ENCODE results near the gene SHH. TPM values are rescaled to one million over a fixed set of nuclear protein-coding genes. Genes with fewer than 3 reads are reported as not detected.

The SHH gene
- polyA plus RNA-seq, 3 donors: not detected

DNA sequence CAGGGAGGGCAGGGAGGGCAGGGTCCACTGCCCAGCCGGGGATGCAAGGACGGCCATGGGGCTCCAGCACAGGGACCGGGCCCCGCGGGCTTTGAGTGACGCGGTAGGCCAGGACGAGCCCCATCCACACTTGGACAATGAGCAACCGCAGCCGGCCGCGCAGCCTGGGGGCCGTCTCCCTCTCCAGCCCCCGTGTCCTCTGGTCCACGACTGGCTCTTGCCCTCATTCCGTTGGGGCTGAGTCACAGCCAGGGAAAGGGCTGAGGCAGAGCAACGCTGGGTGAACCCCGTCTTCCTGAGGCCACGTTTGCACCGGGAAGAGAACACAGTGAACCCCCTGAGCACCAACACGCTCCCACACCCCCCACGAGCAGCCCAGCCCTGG is 23.7 kb downstream of the SHH start:
- Histone ChIP-seq H3K27me3 (ENCODE audit: control insufficient read depth in 2 of 2, insufficient read depth in 2 of 2, low read length in 2 of 2) (peaks cover 0 to 22% of the 10 kb centered on the region in 2 donors), H2AFZ (ENCODE audit: insufficient read depth, low read depth, low read length, poor library complexity, severe bottlenecking) (no peak overlapping the region), H3K79me2 (ENCODE audit: insufficient read depth, low read length) (no peaks in the 10 kb centered on the region), H3K36me3 (replicated peaks in 1 of 2; ENCODE audit: control insufficient read depth in 1 of 2, insufficient read depth in 2 of 2, low read length in 2 of 2) (peaks cover 0 to 8% of the 10 kb centered on the region in 2 donors), H3K27ac (ENCODE audit: low read depth in 1 of 2, low read length in 2 of 2) (no peak overlapping the region), H3K9ac (ENCODE audit: insufficient read depth, low read length, poor library complexity, severe bottlenecking) (no peak overlapping the region), H3K4me3 (replicated peaks in 1 of 3; ENCODE audit: low read depth in 2 of 3, low read length in 3 of 3) (no peak overlapping the region), H4K20me1 (ENCODE audit: insufficient read depth, low read length) (peaks cover 6% of the 10 kb centered on the region), H3K9me3 (replicated peaks in 1 of 2; ENCODE audit: control insufficient read depth in 1 of 2, insufficient read depth in 1 of 2, low read length in 2 of 2) (no peaks in the 10 kb centered on the region), H3K4me1 (ENCODE audit: control insufficient read depth in 1 of 2, insufficient read depth in 2 of 2, low read length in 2 of 2) (peaks cover 7 to 11% of the 10 kb centered on the region in 2 donors), H3K4me2 (replicated peaks; ENCODE audit: extremely low read depth, low read length, poor library complexity, severe bottlenecking) (no peak overlapping the region)
- intact Hi-C loops (cut with micrococcal nuclease): no loop called here
- no peak for DNase-seq
- Mint-ChIP-seq H3K4me1 (peaks cover 13% of the 10 kb centered on the region), H3K27me3 (ENCODE audit: low read depth in 3 of 3) (peaks cover 19 to 51% (median 31%) of the 10 kb centered on the region in 3 donors), H3K4me3 (no peak overlapping the region), H3K36me3 (peaks cover 16 to 21% of the 10 kb centered on the region in 2 donors), H3K9me3 (peaks cover 0 to 5% (median 0%) of the 10 kb centered on the region in 7 donors), H3K27ac (no peak overlapping the region)
- TF ChIP-seq CTCF (IDR thresholded peaks at IDR 0.05): no peak
- 96% methylated on average over 22 of the region's 22 CpGs for WGBS (ENCODE audit: insufficient coverage)

GRCh38 chr7:155787171-155787851 is 25.0 kb downstream of the SHH start:
- peaks cover 4 to 21% of the 10 kb centered on the region in 2 donors for H3K36me3 ChIP-seq (replicated peaks in 1 of 2; ENCODE audit: control insufficient read depth in 1 of 2, insufficient read depth in 2 of 2, low read length in 2 of 2)
- H3K79me2 ChIP-seq (ENCODE audit: insufficient read depth, low read length): no peaks in the 10 kb centered on the region
- H3K27me3 ChIP-seq (ENCODE audit: control insufficient read depth in 2 of 2, insufficient read depth in 2 of 2, low read length in 2 of 2): peaks cover 0 to 22% of the 10 kb centered on the region in 2 donors
- peak overlapping the region; percentile 75 for H3K4me2 ChIP-seq (replicated peaks; ENCODE audit: extremely low read depth, low read length, poor library complexity, severe bottlenecking)
- peak overlapping the region; percentile 49 for H3K9ac ChIP-seq (ENCODE audit: insufficient read depth, low read length, poor library complexity, severe bottlenecking)
- H4K20me1 ChIP-seq (ENCODE audit: insufficient read depth, low read length): peaks cover 10% of the 10 kb centered on the region
- no peaks in the 10 kb centered on the region for H3K9me3 ChIP-seq (replicated peaks in 1 of 2; ENCODE audit: control insufficient read depth in 1 of 2, insufficient read depth in 1 of 2, low read length in 2 of 2)
- peak overlapping the region; percentile 66 to 86 for H3K4me3 Mint-ChIP-seq
- H2AFZ ChIP-seq (ENCODE audit: insufficient read depth, low read depth, low read length, poor library complexity, severe bottlenecking): peak overlapping the region; percentile 41
- WGBS (ENCODE audit: insufficient coverage): 3% methylated on average over 52 of the region's 68 CpGs
- H3K27ac ChIP-seq (ENCODE audit: low read depth in 1 of 2, low read length in 2 of 2): no peak overlapping the region
- intact Hi-C loops (cut with micrococcal nuclease): no loop called here
- peaks cover 0 to 5% (median 0%) of the 10 kb centered on the region in 7 donors for H3K9me3 Mint-ChIP-seq
- no peak overlapping the region for H3K27ac Mint-ChIP-seq
- peaks cover 13% of the 10 kb centered on the region for H3K4me1 Mint-ChIP-seq
- DNase-seq: no peak
- peak overlapping the region; percentile 3 to 70 (median 3) for H3K4me3 ChIP-seq (replicated peaks in 1 of 3; ENCODE audit: low read depth in 2 of 3, low read length in 3 of 3)
- no peak for TF ChIP-seq CTCF (IDR thresholded peaks at IDR 0.05)
- peaks cover 19 to 50% (median 31%) of the 10 kb centered on the region in 3 donors for H3K27me3 Mint-ChIP-seq (ENCODE audit: low read depth in 3 of 3)
- peaks cover 7 to 11% of the 10 kb centered on the region in 2 donors for H3K4me1 ChIP-seq (ENCODE audit: control insufficient read depth in 1 of 2, insufficient read depth in 2 of 2, low read length in 2 of 2)
- H3K36me3 Mint-ChIP-seq: peaks cover 28 to 29% of the 10 kb centered on the region in 2 donors
